ENCODE results near the gene LRRC1. TPM values are rescaled to one million over a fixed set of nuclear protein-coding genes. Genes with fewer than 3 reads are reported as not detected.

Gene LRRC1
- total and polyA plus RNA-seq, 2 of the 8 experiments (the other 6 are each of a cell fraction or from before 2014, with no cell fraction given), result 6.7 to 15.9 TPM

DNA sequence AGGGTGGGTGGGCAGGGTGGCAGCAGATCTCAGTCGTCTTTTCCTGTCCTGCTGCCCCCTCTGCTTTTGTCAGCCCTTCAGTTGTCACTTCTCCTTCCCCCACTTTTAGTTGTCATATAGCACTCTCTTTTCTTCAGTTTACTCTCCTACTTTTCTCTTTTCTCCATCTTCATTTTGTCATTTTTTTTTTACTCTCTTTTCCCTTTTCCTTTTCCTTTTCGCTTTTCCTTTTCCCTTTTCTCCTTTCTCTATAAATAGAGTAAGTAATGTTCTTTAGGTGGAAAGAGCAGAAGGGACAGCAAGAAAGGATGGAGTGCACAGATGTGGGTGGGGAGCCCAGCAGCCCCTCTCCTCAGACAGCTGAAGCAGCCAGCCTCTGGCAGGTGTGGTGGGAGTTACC, 108.6 kb downstream of the LRRC1 start (continued):
- TF ChIP-seq CBX5 (IDR thresholded peaks at IDR 0.05; ENCODE audit: low read depth, low read length), result no peak
